ENCODE measurements around the gene RANBP10. TPM values are rescaled to one million over a fixed set of nuclear protein-coding genes. Genes with fewer than 3 reads are reported as not detected.

RANBP10 gene
- total and polyA plus RNA-seq, 9 of the 15 experiments (the other 6 are each of a cell fraction or from before 2014, with no cell fraction given) = 0.61 to 19.3 (median 5.9) TPM

DNA sequence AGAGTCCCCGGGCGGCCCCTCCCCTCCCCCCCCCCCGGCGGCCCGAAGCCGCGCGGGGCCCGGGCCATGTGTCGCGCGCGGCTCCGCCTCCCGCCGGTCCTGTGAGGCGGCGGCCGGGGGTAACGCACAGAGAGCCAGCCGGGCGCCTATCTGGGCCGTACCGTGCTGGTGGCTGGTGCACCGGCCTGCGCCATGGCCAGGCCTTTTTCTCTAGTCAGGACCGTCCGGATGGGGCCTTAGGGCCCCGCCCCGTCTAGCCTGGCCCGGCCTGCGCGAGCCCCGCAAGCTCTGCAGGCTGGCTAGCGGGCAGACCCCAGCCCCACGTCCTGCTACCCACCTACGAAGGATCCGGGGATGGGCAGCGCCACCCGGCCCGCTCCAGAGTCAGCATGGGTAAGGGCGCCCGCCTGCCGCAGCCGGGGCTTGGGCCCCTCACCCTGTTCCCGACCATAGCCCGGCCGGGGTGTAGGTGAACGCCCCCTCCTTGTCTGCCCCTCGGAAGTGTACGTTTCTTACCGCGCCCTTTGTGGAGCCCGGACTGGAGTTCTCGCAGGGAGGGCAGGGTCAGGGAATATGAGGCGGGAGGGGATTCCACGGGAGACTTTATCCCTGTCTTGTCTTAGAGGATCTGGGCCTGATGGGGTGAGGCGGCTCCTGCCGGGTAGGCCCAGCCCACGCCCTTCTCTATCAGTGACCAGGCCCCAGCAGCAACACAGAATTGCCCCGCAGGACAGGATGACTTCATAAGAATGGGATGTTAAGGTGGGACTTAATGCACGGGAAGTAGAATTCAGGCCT, 40.9 kb upstream of the RANBP10 start, which contains the start of gene CENPT (continued):
- TF ChIP-seq, protein P1, sequence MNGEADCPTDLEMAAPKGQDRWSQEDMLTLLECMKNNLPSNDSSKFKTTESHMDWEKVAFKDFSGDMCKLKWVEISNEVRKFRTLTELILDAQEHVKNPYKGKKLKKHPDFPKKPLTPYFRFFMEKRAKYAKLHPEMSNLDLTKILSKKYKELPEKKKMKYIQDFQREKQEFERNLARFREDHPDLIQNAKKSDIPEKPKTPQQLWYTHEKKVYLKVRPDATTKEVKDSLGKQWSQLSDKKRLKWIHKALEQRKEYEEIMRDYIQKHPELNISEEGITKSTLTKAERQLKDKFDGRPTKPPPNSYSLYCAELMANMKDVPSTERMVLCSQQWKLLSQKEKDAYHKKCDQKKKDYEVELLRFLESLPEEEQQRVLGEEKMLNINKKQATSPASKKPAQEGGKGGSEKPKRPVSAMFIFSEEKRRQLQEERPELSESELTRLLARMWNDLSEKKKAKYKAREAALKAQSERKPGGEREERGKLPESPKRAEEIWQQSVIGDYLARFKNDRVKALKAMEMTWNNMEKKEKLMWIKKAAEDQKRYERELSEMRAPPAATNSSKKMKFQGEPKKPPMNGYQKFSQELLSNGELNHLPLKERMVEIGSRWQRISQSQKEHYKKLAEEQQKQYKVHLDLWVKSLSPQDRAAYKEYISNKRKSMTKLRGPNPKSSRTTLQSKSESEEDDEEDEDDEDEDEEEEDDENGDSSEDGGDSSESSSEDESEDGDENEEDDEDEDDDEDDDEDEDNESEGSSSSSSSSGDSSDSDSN (IDR thresholded peaks at IDR 0.05; ENCODE audit: borderline replicate concordance in 1 of 2, low read depth in 2 of 2, low read length in 2 of 2) = 0 out of 4 replicates have a peak, but pooled peaks of 1 of the 2 experiments have one; percentile 23
- TF ChIP-seq SREBF1 (IDR thresholded peaks at IDR 0.05; ENCODE audit: borderline replicate concordance, low read depth, low read length) (no peak), SP1 (CRISPR knock-in tag; IDR thresholded peaks at IDR 0.05) (peak; percentile 33), CBX8 (IDR thresholded peaks at IDR 0.05; ENCODE audit: borderline replicate concordance, extremely low read depth, low read depth, low read length, poor library complexity, severe bottlenecking) (no peak), ZNF384 (IDR thresholded peaks at IDR 0.05; ENCODE audit: low read depth, low read length) (no peak), FOXA1 (IDR thresholded peaks at IDR 0.05; ENCODE audit: borderline replicate concordance) (no peak), ASH1L (IDR thresholded peaks at IDR 0.05; ENCODE audit: borderline replicate concordance, low read depth, partially characterized antibody) (no peak), ZNF79 (CRISPR knock-in tag; IDR thresholded peaks at IDR 0.05; ENCODE audit: low read depth) (no peak)
- TF ChIP-seq, protein P2, sequence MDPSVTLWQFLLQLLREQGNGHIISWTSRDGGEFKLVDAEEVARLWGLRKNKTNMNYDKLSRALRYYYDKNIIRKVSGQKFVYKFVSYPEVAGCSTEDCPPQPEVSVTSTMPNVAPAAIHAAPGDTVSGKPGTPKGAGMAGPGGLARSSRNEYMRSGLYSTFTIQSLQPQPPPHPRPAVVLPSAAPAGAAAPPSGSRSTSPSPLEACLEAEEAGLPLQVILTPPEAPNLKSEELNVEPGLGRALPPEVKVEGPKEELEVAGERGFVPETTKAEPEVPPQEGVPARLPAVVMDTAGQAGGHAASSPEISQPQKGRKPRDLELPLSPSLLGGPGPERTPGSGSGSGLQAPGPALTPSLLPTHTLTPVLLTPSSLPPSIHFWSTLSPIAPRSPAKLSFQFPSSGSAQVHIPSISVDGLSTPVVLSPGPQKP (CRISPR knock-in tag; IDR thresholded peaks at IDR 0.05) = no peak
- TF ChIP-seq, protein P3, sequence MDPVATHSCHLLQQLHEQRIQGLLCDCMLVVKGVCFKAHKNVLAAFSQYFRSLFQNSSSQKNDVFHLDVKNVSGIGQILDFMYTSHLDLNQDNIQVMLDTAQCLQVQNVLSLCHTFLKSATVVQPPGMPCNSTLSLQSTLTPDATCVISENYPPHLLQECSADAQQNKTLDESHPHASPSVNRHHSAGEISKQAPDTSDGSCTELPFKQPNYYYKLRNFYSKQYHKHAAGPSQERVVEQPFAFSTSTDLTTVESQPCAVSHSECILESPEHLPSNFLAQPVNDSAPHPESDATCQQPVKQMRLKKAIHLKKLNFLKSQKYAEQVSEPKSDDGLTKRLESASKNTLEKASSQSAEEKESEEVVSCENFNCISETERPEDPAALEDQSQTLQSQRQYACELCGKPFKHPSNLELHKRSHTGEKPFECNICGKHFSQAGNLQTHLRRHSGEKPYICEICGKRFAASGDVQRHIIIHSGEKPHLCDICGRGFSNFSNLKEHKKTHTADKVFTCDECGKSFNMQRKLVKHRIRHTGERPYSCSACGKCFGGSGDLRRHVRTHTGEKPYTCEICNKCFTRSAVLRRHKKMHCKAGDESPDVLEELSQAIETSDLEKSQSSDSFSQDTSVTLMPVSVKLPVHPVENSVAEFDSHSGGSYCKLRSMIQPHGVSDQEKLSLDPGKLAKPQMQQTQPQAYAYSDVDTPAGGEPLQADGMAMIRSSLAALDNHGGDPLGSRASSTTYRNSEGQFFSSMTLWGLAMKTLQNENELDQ (CRISPR knock-in tag; IDR thresholded peaks at IDR 0.05; ENCODE audit: borderline replicate concordance) = no peak
- TF ChIP-seq, protein P4, sequence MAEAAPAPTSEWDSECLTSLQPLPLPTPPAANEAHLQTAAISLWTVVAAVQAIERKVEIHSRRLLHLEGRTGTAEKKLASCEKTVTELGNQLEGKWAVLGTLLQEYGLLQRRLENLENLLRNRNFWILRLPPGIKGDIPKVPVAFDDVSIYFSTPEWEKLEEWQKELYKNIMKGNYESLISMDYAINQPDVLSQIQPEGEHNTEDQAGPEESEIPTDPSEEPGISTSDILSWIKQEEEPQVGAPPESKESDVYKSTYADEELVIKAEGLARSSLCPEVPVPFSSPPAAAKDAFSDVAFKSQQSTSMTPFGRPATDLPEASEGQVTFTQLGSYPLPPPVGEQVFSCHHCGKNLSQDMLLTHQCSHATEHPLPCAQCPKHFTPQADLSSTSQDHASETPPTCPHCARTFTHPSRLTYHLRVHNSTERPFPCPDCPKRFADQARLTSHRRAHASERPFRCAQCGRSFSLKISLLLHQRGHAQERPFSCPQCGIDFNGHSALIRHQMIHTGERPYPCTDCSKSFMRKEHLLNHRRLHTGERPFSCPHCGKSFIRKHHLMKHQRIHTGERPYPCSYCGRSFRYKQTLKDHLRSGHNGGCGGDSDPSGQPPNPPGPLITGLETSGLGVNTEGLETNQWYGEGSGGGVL (CRISPR knock-in tag; IDR thresholded peaks at IDR 0.05) = no peak
